Endothelial cell of umbilical vein (primary cell): ENCODE measurements around the gene SGO1.

Experiments
- EZH2 ChIP-seq: IDR thresholded peaks from 2 replicates; pipeline ENCODE4 v1.6.1; 2012; ENCODE audit warnings: borderline replicate concordance, low read depth, mild to moderate bottlenecking, moderate library complexity, low read length, inconsistent platforms; ENCODE audit not compliant: severe bottlenecking
- JUN ChIP-seq: IDR thresholded peaks from 2 replicates; pipeline ENCODE4 v1.6.1; 2011; ENCODE audit warnings: borderline replicate concordance, low read depth; ENCODE audit not compliant: insufficient read length, insufficient read depth
- MAX ChIP-seq: IDR thresholded peaks from 2 replicates; pipeline ENCODE4 v1.6.1; 2011; ENCODE audit not compliant: insufficient read depth, insufficient read length
- POLR2A ChIP-seq: IDR thresholded peaks from 2 replicates; pipeline ENCODE4 v1.6.1; 2012; ENCODE audit warnings: low read depth, mild to moderate bottlenecking, control low read depth, low read length
- POLR2AphosphoS5 ChIP-seq: IDR thresholded peaks from 2 replicates; pipeline ENCODE4 v1.6.1; 2012; ENCODE audit warnings: low read depth, mild to moderate bottlenecking, control low read depth, low read length, moderate library complexity; ENCODE audit not compliant: insufficient read depth
- TF ChIP-seq, protein P1 (sequence below), 2 donors: IDR thresholded peaks; 1 replicate in 1 of 2; 2 replicates in 1 of 2; pipeline ENCODE4 v1.5.1; 2011; ENCODE audit warnings: low read length in 2 of 2, mild to moderate bottlenecking in 2 of 2, moderate library complexity in 2 of 2, control low read depth in 1 of 2, inconsistent platforms in 1 of 2, low read depth in 1 of 2; ENCODE audit not compliant: insufficient read depth in 1 of 2; ENCODE audit errors: extremely low read depth in 1 of 2

DNA sequence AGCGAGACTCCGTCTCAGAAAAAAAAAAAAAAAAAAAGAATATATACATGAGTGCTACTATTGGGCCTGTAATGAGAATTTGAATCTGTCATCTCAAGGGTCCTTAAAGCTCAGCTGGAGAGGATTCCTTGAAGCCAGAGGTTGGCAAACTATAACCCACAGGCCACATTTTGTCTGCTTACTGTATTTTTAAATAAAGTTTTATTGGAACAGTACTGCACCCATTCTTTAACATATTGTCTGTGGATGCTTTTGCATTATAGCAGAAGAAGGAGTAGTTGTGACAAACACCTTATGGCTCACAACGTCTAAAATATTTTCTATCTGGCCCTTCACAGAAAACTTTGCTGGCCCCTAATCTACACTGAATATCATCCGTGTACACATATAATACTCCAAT lies 60.7 kb downstream of the SGO1 start:
- TF ChIP-seq, protein P1, sequence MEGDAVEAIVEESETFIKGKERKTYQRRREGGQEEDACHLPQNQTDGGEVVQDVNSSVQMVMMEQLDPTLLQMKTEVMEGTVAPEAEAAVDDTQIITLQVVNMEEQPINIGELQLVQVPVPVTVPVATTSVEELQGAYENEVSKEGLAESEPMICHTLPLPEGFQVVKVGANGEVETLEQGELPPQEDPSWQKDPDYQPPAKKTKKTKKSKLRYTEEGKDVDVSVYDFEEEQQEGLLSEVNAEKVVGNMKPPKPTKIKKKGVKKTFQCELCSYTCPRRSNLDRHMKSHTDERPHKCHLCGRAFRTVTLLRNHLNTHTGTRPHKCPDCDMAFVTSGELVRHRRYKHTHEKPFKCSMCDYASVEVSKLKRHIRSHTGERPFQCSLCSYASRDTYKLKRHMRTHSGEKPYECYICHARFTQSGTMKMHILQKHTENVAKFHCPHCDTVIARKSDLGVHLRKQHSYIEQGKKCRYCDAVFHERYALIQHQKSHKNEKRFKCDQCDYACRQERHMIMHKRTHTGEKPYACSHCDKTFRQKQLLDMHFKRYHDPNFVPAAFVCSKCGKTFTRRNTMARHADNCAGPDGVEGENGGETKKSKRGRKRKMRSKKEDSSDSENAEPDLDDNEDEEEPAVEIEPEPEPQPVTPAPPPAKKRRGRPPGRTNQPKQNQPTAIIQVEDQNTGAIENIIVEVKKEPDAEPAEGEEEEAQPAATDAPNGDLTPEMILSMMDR (IDR thresholded peaks at IDR 0.05; ENCODE audit: extremely low read depth in 1 of 2, insufficient read depth in 1 of 2, low read depth in 1 of 2, low read length in 2 of 2): no peak
- TF ChIP-seq EZH2 (no peak), POLR2AphosphoS5 (no peak), POLR2A (no peak), JUN (no peak), MAX (no peak)
